ENCODE data around the gene LGALS4. TPM values are rescaled to one million over a fixed set of nuclear protein-coding genes. Genes with fewer than 3 reads are reported as not detected.
A peak's percentile ranks its signal among the peaks of the same experiment; 100 is the strongest.
"Not testable (repeated sequence)": the region's sequence is repeated elsewhere in the genome, so short reads cannot be mapped to it uniquely, and the experiment has no call there.

The LGALS4 gene
- total and polyA plus RNA-seq, 9 of the 15 experiments (the other 6 are each of a cell fraction or from before 2014, with no cell fraction given): 0.08 to 1.1 (median 0.30) TPM; not detected in 3

GRCh38 chr19:38830039-38830733, 17.4 kb upstream of the LGALS4 start (continued):
- no peak for TF ChIP-seq RBFOX2 (IDR thresholded peaks at IDR 0.05; ENCODE audit: low read depth, low read length)
- TF ChIP-seq NFIC (IDR thresholded peaks at IDR 0.05): no peak
- peak; percentile 35 for TF ChIP-seq MAFK (IDR thresholded peaks at IDR 0.05; ENCODE audit: low read length)
- TF ChIP-seq BRD4 (IDR thresholded peaks at IDR 0.05): no peak
- peak; percentile 84 for TF ChIP-seq ZNF316 (IDR thresholded peaks at IDR 0.05)

DNA sequence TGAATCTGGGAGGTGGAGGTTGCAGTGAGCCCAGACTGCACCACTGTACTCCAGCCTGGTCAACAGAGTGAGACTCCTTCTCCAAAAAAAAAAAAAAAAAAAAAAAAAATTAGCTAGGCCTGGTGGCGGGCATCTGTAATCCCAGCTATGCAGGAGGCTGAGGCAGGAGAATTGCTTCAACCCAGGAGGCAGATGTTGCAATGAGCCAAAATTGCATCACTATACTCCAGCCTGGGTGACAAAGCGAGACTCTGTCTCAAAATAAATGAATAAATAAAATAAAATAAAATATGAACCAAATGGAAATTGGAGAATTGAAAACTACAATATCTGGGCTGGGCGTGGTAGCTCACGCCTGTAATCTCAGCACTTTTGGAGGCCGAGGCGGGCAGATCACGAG, 16.5 kb upstream of the LGALS4 start:
- POLR2A ChIA-PET; H3K9me3 ChIP-seq (replicated peaks; ENCODE audit: control insufficient read depth, insufficient read depth, low read depth, low read length); H3K79me2 ChIP-seq (ENCODE audit: control insufficient read depth, insufficient read depth, low read length); H3K9ac ChIP-seq (ENCODE audit: insufficient read depth in 1 of 2, low read depth in 2 of 2, low read length in 2 of 2); BruUV-seq (replicated peaks); H4K20me1 ChIP-seq (replicated peaks; ENCODE audit: control insufficient read depth, insufficient read depth, low read length); FAIRE-seq; CTCF ChIA-PET (ENCODE audit: low intra/inter-chr PET ratio); H3K9me1 ChIP-seq (ENCODE audit: control insufficient read depth, insufficient read depth, low read length); DNase-seq (ENCODE audit: extremely low read depth in 1 of 4, low spot score in 3 of 4); H3K27me3 ChIP-seq (ENCODE audit: control insufficient read depth in 2 of 2, insufficient read depth in 2 of 2, low read length in 2 of 2); H3K4me2 ChIP-seq (ENCODE audit: insufficient read depth, low read length); H3K4me3 ChIP-seq; ATAC-seq; H2AFZ ChIP-seq (ENCODE audit: low read depth, low read length); H3K27ac ChIP-seq (ENCODE audit: extremely low read depth, low read depth, low read length); intact Hi-C loops (cut with micrococcal nuclease); in situ Hi-C loops (cut with MboI): not testable (repeated sequence)
- peaks cover 13 to 29% of the 10 kb centered on the region in 2 experiments; a peak in 4 of 5 replicates for H3K4me1 ChIP-seq (replicated peaks in 1 of 2; ENCODE audit: control insufficient read depth in 2 of 2, insufficient read depth in 2 of 2, low read length in 2 of 2)
- TF ChIP-seq CEBPB (tag; IDR thresholded peaks at IDR 0.05) (0 out of 2 replicates have a peak, but pooled peaks have one; percentile 24), CEBPG (CRISPR knock-in tag; IDR thresholded peaks at IDR 0.05) (peak; percentile 25; the same call in 1 of the 2 replicates), CEBPG (tag; conservative IDR thresholded peaks at IDR 0.05 in 1 of 2, IDR thresholded peaks at IDR 0.05 in 1 of 2) (peak in 1 of 2 experiments; percentile 38; a peak in 1 of 4 replicates)
- peaks cover 21% of the 10 kb centered on the region; the same call in 2 of the 3 replicates for H3K36me3 ChIP-seq (ENCODE audit: control insufficient read depth, insufficient read depth, low read length)
- 100% methylated on average over 4 of the region's 7 CpGs for WGBS (ENCODE audit: insufficient coverage, low coverage, missing lambda C conversion rate)
